Epidermal melanocyte (primary cell): Measurements from ENCODE around the gene ALKBH2.

Experiments
- DNase-seq: peaks from one replicate; pipeline ENCODE4 v3.0.0; 2011; ENCODE audit warnings: low spot score; ENCODE audit not compliant: insufficient read length

ALKBH2 gene

GRCh38 chr12:109114644-109115043, 21.4 kb upstream of the ALKBH2 start:
- DNase-seq: no peak

- no peak for DNase-seq
These were observed 20.5 kb upstream of the ALKBH2 start for GRCh38 chr12:109113661-109114321.

GRCh38 chr12:109112720-109113465, 19.6 kb upstream of the ALKBH2 start:
- DNase-seq: no peak

- peak; percentile 77 for DNase-seq
These were observed 17.8 kb upstream of the ALKBH2 start for GRCh38 chr12:109110988-109111495.

DNA sequence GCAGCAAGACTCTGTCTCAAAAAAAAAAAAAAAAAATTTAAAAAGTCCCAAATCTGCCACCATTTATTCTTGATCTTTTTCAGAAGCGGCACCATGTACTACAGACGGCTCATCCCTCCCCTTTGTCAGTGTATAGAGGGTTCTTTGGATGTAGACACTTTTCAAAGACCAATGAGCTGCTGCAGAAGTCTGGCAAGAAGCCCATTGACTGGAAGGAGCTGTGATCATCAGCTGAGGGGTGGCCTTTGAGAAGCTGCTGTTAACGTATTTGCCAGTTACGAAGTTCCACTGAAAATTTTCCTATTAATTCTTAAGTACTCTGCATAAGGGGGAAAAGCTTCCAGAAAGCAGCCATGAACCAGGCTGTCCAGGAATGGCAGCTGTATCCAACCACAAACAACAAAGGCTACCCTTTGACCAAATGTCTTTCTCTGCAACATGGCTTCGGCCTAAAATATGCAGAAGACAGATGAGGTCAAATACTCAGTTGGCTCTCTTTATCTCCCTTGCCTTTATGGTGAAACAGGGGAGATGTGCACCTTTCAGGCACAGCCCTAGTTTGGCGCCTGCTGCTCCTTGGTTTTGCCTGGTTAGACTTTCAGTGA, 16.6 kb upstream of the ALKBH2 start:
- DNase-seq: no peak

GRCh38 chr12:109105176-109105575, 11.9 kb upstream of the ALKBH2 start:
- no peak for DNase-seq

GRCh38 chr12:109102491-109102890, 9.2 kb upstream of the ALKBH2 start:
- no peak for DNase-seq

DNA sequence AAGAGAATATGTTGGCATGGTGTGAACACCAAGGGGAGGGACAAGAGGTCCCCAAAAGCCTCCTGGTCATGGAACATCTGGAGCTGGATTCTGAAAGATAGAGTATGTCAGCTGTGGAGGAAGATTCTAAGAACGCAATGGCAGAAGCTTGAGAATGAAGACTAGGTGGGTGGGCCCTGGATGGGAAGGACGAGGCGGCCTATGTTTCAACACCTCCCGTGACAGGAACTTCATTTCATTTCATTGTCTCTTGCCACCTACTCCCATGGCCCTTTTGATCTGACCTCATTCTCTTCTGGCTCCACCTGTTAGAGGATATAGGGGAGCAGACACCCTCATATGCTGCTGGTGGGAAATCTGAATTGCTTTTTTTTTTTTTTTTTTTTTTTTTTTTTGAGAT, 7.5 kb upstream of the ALKBH2 start:
- DNase-seq: no peak

- no peak for DNase-seq
These were observed 6.3 kb upstream of the ALKBH2 start for GRCh38 chr12:109099431-109100020.

DNA sequence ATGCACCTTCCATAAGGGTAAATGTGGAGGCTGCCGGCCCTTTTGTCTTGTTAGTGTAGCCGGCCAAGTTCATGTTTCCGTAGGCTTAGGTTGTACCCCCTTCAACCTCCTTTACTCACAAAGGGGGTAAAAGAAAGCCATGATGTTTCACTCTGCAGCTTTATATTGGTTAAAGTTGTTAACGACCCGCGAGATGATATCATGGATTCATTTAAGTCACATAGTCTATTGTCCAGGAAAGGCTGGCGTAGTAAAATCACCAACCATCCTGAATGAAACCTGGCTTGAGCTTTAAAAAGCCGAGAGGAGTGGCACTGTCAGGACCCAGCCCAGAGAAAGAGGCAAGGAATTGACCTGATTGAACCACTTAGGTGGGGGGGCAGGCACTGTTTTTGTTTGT, 5.4 kb upstream of the ALKBH2 start:
- DNase-seq: no peak

DNA sequence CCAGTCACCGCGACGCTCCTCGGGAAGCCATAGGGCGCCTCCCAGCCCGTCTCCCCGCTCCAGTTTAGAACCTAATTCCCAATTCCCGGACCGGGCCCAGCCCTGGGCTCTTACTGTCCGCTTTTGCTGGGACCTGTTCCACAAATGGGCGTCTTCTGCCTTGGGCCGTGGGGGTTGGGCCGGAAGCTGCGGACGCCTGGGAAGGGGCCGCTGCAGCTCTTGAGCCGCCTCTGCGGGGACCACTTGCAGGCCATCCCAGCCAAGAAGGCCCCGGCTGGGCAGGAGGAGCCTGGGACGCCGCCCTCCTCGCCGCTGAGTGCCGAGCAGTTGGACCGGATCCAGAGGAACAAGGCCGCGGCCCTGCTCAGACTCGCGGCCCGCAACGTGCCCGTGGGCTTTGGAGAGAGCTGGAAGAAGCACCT, 4.9 kb upstream of the ALKBH2 start:
- no peak for DNase-seq

- peak; percentile 92 for DNase-seq
These were observed 4.3 kb upstream of the ALKBH2 start, which contains the start of gene UNG for GRCh38 chr12:109097435-109098182. UNG (plus strand) TSS chr12:109097597; CDS start chr12:109097680, 83 bp downstream.

DNA sequence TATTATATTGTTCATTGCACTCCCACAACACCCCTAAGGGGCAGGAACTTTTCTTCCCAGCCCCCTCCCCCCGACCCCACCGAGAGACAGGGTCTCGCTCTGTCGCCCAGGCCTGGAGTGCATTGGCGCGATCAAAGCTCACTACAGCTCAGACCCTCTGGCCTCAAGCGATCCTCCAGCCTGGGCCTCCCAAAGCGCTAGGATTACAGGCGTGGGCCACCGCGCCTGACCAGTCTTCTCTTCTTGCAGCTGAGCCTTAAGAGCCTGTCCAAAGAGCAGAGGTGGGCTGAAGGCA, 3.8 kb upstream of the ALKBH2 start:
- no peak for DNase-seq

- DNase-seq: no peak
These were observed 713 bp downstream of the ALKBH2 start for GRCh38 chr12:109092497-109093021.

- DNase-seq: no peak
These were observed 3.6 kb downstream of the ALKBH2 start for GRCh38 chr12:109089683-109090082.

GRCh38 chr12:109088818-109089217, 4.5 kb downstream of the ALKBH2 start:
- DNase-seq: no peak

DNA sequence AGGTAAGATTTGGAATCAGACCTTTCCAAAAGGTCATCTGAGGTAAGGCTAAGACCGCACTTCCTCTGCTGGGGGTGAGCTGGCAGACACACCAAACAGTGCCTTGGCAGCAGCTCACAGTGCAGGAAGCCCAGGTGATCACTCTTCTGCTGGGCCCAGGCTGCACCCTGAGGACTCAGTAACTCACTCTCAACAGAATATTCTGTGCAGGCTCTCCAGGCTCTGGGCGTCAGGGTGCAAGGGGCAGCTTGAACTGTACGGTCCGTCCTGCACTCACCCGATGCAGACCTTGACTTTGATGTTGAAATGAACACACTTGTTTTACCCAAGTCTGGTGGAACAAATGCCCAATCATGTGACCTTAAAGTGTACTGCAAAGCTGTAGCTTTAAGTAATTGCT, 6.0 kb downstream of the ALKBH2 start:
- no peak for DNase-seq

GRCh38 chr12:109085590-109085989, 7.7 kb downstream of the ALKBH2 start:
- no peak for DNase-seq

GRCh38 chr12:109084425-109084824, 8.8 kb downstream of the ALKBH2 start:
- no peak for DNase-seq

GRCh38 chr12:109082751-109083150, 10.5 kb downstream of the ALKBH2 start:
- DNase-seq: no peak

- no peak for DNase-seq
These were observed 18.4 kb downstream of the ALKBH2 start for GRCh38 chr12:109074866-109075265.
